ENCODE data around the gene TRIM45.
A peak's percentile ranks its signal among the peaks of the same experiment; 100 is the strongest.
"Not testable (repeated sequence)": the region's sequence is repeated elsewhere in the genome, so short reads cannot be mapped to it uniquely, and the experiment has no call there.

Gene TRIM45

GRCh38 chr1:117143172-117143571, 21.6 kb upstream of the TRIM45 start:
- Mint-ChIP-seq H3K9me3 (no peaks in the 10 kb centered on the region), H3K4me3 (no peak overlapping the region), H3K27ac (no peak overlapping the region), H3K4me1 (no peaks in the 10 kb centered on the region), H3K36me3 (no peaks in the 10 kb centered on the region)
- ATAC-seq (no peak), DNase-seq (ENCODE audit: low spot score in 2 of 2) (no peak)

DNA sequence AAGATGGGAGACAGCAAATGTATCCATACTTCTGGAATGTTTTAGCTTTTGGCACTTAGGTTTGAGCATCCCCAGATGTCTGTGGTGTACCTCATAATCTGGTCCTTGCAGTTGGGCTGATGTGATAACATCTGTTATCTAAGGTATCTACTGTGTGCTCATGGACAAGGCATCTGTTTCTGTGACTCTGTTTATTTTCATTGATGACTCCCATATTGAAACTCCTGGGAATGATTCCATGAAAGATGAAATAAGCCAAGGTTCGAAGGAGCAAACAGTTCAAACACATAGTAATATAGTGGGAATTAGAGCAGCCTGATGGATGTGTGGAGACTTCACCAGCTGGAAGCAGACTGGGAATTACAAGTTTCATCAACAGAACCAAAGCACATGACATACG, 20.7 kb upstream of the TRIM45 start:
- DNase-seq (ENCODE audit: low spot score in 2 of 2) (no peak), ATAC-seq (no peak)
- Mint-ChIP-seq H3K4me1 (no peaks in the 10 kb centered on the region), H3K36me3 (no peaks in the 10 kb centered on the region), H3K4me3 (no peak overlapping the region), H3K9me3 (no peaks in the 10 kb centered on the region), H3K27ac (no peak overlapping the region)

DNA sequence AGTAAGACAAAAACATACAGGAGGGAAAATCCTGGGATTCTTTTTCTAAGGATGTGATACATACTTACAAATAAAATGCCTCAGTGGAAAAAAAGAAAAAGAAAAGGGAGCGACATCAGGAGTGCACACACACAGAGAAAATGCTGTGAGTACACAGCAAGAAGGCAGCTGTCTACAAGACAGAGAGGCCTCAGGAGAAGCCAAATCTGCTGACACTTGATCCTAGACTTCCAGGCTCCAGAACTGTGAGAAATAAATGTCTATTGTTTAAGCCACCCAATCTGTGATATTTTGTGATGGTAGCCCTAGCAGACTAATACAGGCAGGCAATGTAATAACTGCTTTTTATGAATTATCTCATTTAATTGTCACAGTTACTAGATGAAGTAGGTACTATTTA, 17.0 kb upstream of the TRIM45 start:
- no peak overlapping the region for H3K27ac Mint-ChIP-seq
- ATAC-seq: no peak
- no peaks in the 10 kb centered on the region for H3K9me3 Mint-ChIP-seq
- no peaks in the 10 kb centered on the region for H3K36me3 Mint-ChIP-seq
- DNase-seq (ENCODE audit: low spot score in 2 of 2): no peak
- no peak overlapping the region for H3K4me3 Mint-ChIP-seq
- no peaks in the 10 kb centered on the region for H3K4me1 Mint-ChIP-seq

GRCh38 chr1:117138106-117138505, 16.6 kb upstream of the TRIM45 start:
- ATAC-seq: no peak
- no peaks in the 10 kb centered on the region for H3K36me3 Mint-ChIP-seq
- DNase-seq (ENCODE audit: low spot score in 2 of 2): no peak
- no peak overlapping the region for H3K4me3 Mint-ChIP-seq
- no peaks in the 10 kb centered on the region for H3K9me3 Mint-ChIP-seq
- no peaks in the 10 kb centered on the region for H3K4me1 Mint-ChIP-seq
- H3K27ac Mint-ChIP-seq: no peak overlapping the region

GRCh38 chr1:117137281-117137855, 15.8 kb upstream of the TRIM45 start:
- Mint-ChIP-seq H3K4me1 (no peaks in the 10 kb centered on the region), H3K9me3 (no peaks in the 10 kb centered on the region), H3K27ac (no peak overlapping the region), H3K36me3 (no peaks in the 10 kb centered on the region), H3K4me3 (no peak overlapping the region)
- no peak for DNase-seq (ENCODE audit: low spot score in 2 of 2)
- no peak for ATAC-seq

GRCh38 chr1:117136749-117137148, 15.2 kb upstream of the TRIM45 start:
- DNase-seq (ENCODE audit: low spot score in 2 of 2) (no peak), ATAC-seq (no peak)
- no peaks in the 10 kb centered on the region for H3K36me3 Mint-ChIP-seq
- H3K4me3 Mint-ChIP-seq: no peak overlapping the region
- no peaks in the 10 kb centered on the region for H3K9me3 Mint-ChIP-seq
- H3K4me1 Mint-ChIP-seq: no peaks in the 10 kb centered on the region
- H3K27ac Mint-ChIP-seq: no peak overlapping the region

GRCh38 chr1:117135329-117135728, 13.8 kb upstream of the TRIM45 start:
- H3K9me3 Mint-ChIP-seq: no peaks in the 10 kb centered on the region
- no peaks in the 10 kb centered on the region for H3K36me3 Mint-ChIP-seq
- H3K27ac Mint-ChIP-seq: no peak overlapping the region
- no peaks in the 10 kb centered on the region for H3K4me1 Mint-ChIP-seq
- no peak overlapping the region for H3K4me3 Mint-ChIP-seq
- ATAC-seq: no peak
- no peak for DNase-seq (ENCODE audit: low spot score in 2 of 2)

GRCh38 chr1:117130526-117130925, 9.0 kb upstream of the TRIM45 start:
- Mint-ChIP-seq H3K27ac (no peak overlapping the region), H3K4me1 (no peaks in the 10 kb centered on the region), H3K36me3 (no peaks in the 10 kb centered on the region), H3K9me3 (no peaks in the 10 kb centered on the region), H3K4me3 (no peak overlapping the region)
- DNase-seq (ENCODE audit: low spot score in 2 of 2) (no peak), ATAC-seq (no peak)

DNA sequence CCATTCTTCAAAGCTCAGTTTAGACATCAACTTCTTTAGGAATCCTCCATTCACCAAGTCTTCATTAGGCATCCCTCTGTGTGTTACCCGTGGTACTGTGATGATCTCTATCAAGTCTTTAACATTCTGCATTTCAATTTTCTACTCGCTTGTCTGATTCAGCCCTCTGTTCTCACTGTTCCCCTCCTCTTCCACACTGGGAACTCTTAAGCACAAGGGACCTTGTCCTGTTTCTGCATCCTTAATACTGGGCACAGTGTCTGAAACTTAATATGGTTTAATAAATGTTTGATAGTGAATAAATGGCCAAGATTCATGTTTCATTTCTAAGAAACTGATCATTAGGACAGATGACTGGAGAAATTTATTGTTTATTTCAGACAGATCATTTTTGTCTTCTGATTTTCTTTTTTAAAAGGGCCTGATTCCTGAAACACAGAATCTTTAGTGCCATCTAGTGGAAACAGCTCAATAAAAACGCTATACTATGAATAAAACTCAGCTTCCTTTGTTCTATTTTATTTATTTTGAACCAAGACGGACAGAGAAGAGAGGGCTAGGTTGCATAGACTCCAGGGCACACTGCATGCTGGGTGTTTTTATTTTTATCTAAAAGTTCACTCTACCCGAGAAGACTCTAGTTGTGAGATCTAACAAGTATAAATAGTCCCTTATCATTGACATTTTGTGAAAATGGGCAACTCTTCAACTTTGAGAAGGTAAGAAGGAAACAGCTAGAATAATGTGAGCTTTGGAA, 7.0 kb upstream of the TRIM45 start:
- no peak overlapping the region for H3K27ac Mint-ChIP-seq
- no peak overlapping the region for H3K4me3 Mint-ChIP-seq
- DNase-seq (ENCODE audit: low spot score in 2 of 2) (no peak), ATAC-seq (no peak)
- H3K9me3 Mint-ChIP-seq: no peaks in the 10 kb centered on the region
- no peaks in the 10 kb centered on the region for H3K36me3 Mint-ChIP-seq
- H3K4me1 Mint-ChIP-seq: no peaks in the 10 kb centered on the region

GRCh38 chr1:117127795-117128194, 6.2 kb upstream of the TRIM45 start:
- no peak overlapping the region for H3K27ac Mint-ChIP-seq
- H3K36me3 Mint-ChIP-seq: no peaks in the 10 kb centered on the region
- DNase-seq (ENCODE audit: low spot score in 2 of 2) (no peak), ATAC-seq (no peak)
- no peaks in the 10 kb centered on the region for H3K4me1 Mint-ChIP-seq
- H3K4me3 Mint-ChIP-seq: no peak overlapping the region
- H3K9me3 Mint-ChIP-seq: no peaks in the 10 kb centered on the region

- DNase-seq (ENCODE audit: low spot score in 2 of 2) (no peak), ATAC-seq (no peak)
- H3K36me3 Mint-ChIP-seq: no peaks in the 10 kb centered on the region
- no peak overlapping the region for H3K27ac Mint-ChIP-seq
- H3K4me1 Mint-ChIP-seq: peaks cover 6% of the 10 kb centered on the region
- H3K4me3 Mint-ChIP-seq: no peak overlapping the region
- no peaks in the 10 kb centered on the region for H3K9me3 Mint-ChIP-seq
These were observed 3.1 kb upstream of the TRIM45 start for GRCh38 chr1:117124661-117125060.

- Mint-ChIP-seq H3K36me3 (no peaks in the 10 kb centered on the region), H3K4me3 (peak overlapping the region; percentile 72), H3K27ac (no peak overlapping the region), H3K4me1 (peaks cover 6% of the 10 kb centered on the region), H3K9me3 (no peaks in the 10 kb centered on the region)
- no peak for ATAC-seq
- no peak for DNase-seq (ENCODE audit: low spot score in 2 of 2)
These were observed 1.7 kb upstream of the TRIM45 start for GRCh38 chr1:117123274-117123673.

- Mint-ChIP-seq H3K9me3 (no peaks in the 10 kb centered on the region), H3K4me3 (peak overlapping the region; percentile 72), H3K36me3 (no peaks in the 10 kb centered on the region), H3K27ac (peak overlapping the region; percentile 73), H3K4me1 (peaks cover 6% of the 10 kb centered on the region)
- ATAC-seq: no peak
- DNase-seq (ENCODE audit: low spot score in 2 of 2): no peak
These were observed 929 bp upstream of the TRIM45 start for GRCh38 chr1:117122330-117123025.

GRCh38 chr1:117120774-117121588, 568 bp downstream of the TRIM45 start:
- DNase-seq (ENCODE audit: low spot score in 2 of 2) (no peak), ATAC-seq (no peak)
- H3K36me3 Mint-ChIP-seq: no peaks in the 10 kb centered on the region
- peak overlapping the region; percentile 73 for H3K27ac Mint-ChIP-seq
- H3K4me1 Mint-ChIP-seq: peaks cover 6% of the 10 kb centered on the region
- H3K9me3 Mint-ChIP-seq: no peaks in the 10 kb centered on the region
- peak overlapping the region; percentile 72 for H3K4me3 Mint-ChIP-seq

GRCh38 chr1:117119144-117119543, 2.4 kb downstream of the TRIM45 start:
- not testable (repeated sequence) for H3K4me1 Mint-ChIP-seq; DNase-seq (ENCODE audit: low spot score in 2 of 2); H3K27ac Mint-ChIP-seq; H3K9me3 Mint-ChIP-seq; H3K36me3 Mint-ChIP-seq; ATAC-seq; H3K4me3 Mint-ChIP-seq
